ENCODE data around the gene TECTB.
A peak's percentile ranks its signal among the peaks of the same experiment; 100 is the strongest.

TECTB gene

DNA sequence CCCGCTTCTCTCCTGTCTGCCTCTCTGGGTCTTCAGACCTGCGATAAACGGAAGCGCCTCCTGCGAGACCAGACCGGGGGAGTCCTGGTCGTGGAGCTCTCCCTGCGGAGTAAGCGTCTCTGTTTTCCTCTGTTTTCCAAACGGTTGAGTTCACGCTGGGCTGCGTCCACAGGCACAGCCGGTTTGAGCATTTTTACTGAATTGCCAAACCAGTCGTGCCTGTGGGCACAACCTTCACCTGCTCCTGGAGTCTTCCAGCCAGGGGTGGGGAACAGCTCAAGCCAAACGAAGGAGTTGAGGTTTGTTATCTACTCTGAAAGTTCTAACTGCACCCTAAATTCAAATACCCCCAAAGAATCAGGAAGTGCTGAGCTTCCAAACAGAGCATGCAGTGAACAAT is 16.3 kb downstream of the TECTB start:
- H4K20me1 ChIP-seq: no peaks in the 10 kb centered on the region
- H3K27ac ChIP-seq: no peak overlapping the region
- H3K4me3 ChIP-seq: no peak overlapping the region
- no peak for TF ChIP-seq Cebpa-rat (IDR thresholded peaks at IDR 0.05)
- no peak overlapping the region for H3K4me2 ChIP-seq
- no peaks in the 10 kb centered on the region for H3K9me3 ChIP-seq
- H3K4me1 ChIP-seq: peaks cover 5% of the 10 kb centered on the region; the same call in 1 of the 2 replicates
- H3K36me3 ChIP-seq: no peaks in the 10 kb centered on the region
- no peak overlapping the region for H3K9ac ChIP-seq
- H3K27me3 ChIP-seq: no peaks in the 10 kb centered on the region

DNA sequence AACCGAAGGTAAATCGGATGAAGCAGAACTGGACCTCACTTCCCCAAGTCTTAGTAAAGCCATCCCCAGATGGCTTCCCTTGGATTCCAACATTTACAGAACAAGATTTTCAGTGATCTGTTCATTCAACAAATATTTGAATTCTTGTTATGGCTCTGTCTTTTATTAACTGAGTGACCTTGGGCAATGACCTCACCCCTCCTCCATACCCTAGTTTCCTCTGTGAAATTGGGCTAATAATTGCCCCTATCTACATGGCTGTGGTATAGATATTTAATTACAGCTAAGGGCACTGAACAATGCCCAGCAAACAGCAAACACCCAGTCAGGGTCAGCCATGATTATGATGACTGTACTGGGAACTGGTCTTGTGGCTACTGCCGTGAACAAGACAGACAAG is 19.1 kb downstream of the TECTB start:
- no peak for TF ChIP-seq Cebpa-rat (IDR thresholded peaks at IDR 0.05)
- Histone ChIP-seq H4K20me1 (no peaks in the 10 kb centered on the region), H3K4me3 (no peak overlapping the region), H3K9me3 (no peaks in the 10 kb centered on the region), H3K4me2 (no peak overlapping the region), H3K36me3 (no peaks in the 10 kb centered on the region), H3K27me3 (no peaks in the 10 kb centered on the region), H3K9ac (no peak overlapping the region), H3K4me1 (no peaks in the 10 kb centered on the region), H3K27ac (no peak overlapping the region)

DNA sequence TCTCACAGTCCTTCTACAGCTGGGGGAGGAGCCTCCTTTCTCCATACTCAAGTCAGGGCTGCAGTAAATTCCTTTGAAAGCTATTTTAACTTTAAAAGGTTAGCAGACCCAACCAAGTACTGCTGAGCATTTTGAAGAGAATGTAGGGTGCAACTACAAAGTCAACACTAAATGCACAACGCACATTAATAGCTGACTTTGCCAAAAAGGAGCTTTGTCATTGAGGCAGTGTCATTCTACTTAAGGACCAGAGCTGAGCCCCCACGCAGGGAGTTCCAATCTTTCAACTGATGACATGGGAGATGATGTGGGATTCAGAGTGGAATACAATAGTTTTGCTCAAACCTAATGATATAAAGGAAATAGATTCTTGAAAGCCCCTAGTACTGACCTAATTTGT is 20.3 kb downstream of the TECTB start:
- no peaks in the 10 kb centered on the region for H3K36me3 ChIP-seq
- no peaks in the 10 kb centered on the region for H3K27me3 ChIP-seq
- no peak overlapping the region for H3K9ac ChIP-seq
- no peak overlapping the region for H3K27ac ChIP-seq
- no peak overlapping the region for H3K4me3 ChIP-seq
- H3K4me1 ChIP-seq: peaks cover 7% of the 10 kb centered on the region
- H3K4me2 ChIP-seq: no peak overlapping the region
- no peaks in the 10 kb centered on the region for H4K20me1 ChIP-seq
- no peaks in the 10 kb centered on the region for H3K9me3 ChIP-seq
- TF ChIP-seq Cebpa-rat (IDR thresholded peaks at IDR 0.05): no peak

DNA sequence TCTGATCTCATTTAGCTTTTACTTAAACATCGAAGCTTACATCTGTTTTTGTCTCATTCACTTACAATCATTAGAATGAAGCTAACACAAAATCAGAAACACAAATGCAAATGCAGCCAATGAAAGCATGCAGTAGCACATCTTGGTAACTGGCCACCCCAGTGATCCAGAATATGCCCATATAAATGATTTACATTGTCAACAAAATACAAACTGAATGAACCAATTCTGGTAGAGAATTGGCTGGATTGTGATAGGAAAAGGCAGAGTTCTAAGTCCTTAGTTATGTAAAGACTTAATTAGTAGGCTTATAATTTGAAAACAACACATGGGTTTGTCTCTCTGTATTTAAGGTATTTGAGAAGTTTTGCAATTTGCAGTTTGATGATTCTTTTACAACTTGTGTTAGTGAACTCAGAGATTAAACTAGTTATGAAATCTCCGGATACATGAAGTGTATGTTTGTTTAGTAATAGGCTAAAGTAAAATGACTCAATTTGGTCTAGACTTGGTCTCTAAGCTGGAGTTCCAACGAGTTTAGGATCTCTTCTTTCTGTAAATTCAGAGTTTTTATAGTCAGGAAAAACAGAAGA is 21.2 kb downstream of the TECTB start:
- Histone ChIP-seq H4K20me1 (no peaks in the 10 kb centered on the region), H3K9me3 (no peaks in the 10 kb centered on the region), H3K27me3 (no peaks in the 10 kb centered on the region), H3K4me2 (no peak overlapping the region), H3K9ac (no peak overlapping the region), H3K27ac (no peak overlapping the region), H3K36me3 (no peaks in the 10 kb centered on the region), H3K4me3 (no peak overlapping the region), H3K4me1 (peaks cover 9% of the 10 kb centered on the region)
- TF ChIP-seq Cebpa-rat (IDR thresholded peaks at IDR 0.05): no peak

DNA sequence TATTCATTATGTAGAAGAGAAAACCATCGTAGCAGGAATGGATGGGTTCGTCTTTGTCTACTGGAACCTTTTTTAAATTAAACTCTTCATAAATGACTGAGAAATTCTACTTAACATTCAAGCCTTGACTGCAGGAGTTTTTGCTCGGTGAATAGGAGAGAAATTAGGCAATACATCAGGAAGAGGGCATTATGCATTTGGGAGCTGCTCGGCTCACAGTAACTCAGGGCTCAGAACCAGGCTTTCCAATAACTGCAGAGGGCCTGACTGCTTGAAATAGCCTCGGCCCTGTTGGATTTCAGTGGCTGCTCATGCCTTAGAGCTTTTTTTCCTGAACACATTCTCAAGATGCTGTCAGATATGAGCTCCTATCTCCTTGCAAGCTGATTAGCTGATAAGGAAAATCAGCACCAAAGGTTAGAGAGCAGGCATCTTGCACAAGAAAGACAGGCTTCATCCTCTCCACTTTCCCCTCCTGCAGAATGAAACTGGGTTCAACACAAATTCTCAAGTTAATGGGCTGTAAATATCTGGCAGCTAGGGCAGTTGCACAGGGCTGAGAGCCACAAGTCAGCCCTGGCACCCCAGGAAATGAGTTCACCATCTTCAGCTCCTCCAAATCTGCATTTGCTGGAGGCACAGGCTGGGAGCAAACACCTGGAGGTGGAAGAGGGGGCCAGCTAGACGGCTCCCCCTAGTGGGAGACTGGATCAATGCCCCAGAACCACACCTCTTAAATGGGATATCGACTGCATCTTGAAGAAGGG is 24.3 kb downstream of the TECTB start:
- H3K27ac ChIP-seq: no peak overlapping the region
- TF ChIP-seq Cebpa-rat (IDR thresholded peaks at IDR 0.05): no peak
- H3K4me3 ChIP-seq: no peak overlapping the region
- no peak overlapping the region for H3K4me2 ChIP-seq
- no peaks in the 10 kb centered on the region for H3K36me3 ChIP-seq
- H3K4me1 ChIP-seq: peaks cover 9% of the 10 kb centered on the region
- H3K27me3 ChIP-seq: no peaks in the 10 kb centered on the region
- H4K20me1 ChIP-seq: no peaks in the 10 kb centered on the region
- no peak overlapping the region for H3K9ac ChIP-seq
- no peaks in the 10 kb centered on the region for H3K9me3 ChIP-seq

DNA sequence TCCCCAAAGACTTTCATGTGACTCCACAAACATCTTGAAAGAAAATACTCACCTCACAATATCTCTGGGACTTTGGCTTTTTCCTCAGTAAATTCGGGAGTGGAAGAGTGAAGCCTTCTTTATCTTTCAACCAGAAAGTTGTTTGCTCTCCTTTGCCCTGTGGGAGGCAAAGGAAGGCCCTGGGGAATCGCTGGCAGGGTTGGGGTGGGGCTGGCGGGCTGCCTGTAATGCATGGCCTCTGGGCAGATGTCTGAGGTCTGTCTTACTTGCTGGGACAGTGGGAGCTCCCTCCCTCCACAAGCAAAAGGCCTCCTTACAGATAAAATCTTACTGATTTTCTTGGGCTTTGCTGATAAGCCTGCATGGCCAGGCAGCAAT is 24.9 kb downstream of the TECTB start:
- H3K4me1 ChIP-seq: peaks cover 9% of the 10 kb centered on the region

DNA sequence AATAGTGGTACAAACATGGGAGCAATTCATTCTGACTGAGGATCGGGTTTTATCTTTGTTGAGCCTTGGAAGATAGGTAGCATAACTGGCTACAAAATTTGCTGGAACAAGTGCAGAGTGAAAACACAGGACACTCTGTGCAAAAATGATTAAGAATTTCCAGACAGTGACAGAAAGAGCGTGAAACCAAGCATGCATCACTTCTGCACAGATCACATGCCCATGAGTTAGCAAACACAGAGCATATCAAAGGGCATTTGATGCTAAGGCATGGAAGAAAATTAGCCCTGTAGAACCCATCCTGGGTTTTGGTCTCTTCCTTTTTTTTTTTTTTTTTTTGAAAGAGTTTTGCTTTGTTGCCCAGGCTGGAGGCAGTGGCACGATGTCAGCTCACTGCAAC is 28.3 kb downstream of the TECTB start:
- Histone ChIP-seq H3K4me3 (no peak overlapping the region), H3K9ac (no peak overlapping the region), H3K36me3 (no peaks in the 10 kb centered on the region), H3K27me3 (no peaks in the 10 kb centered on the region), H4K20me1 (no peaks in the 10 kb centered on the region), H3K4me1 (peaks cover 9% of the 10 kb centered on the region), H3K9me3 (no peaks in the 10 kb centered on the region), H3K27ac (no peak overlapping the region), H3K4me2 (no peak overlapping the region)
- TF ChIP-seq Cebpa-rat (IDR thresholded peaks at IDR 0.05): no peak

More for the DNA sequence above, 24.9 kb downstream of the TECTB start:
- Histone ChIP-seq H3K27ac (no peak overlapping the region), H3K9ac (no peak overlapping the region), H3K27me3 (no peaks in the 10 kb centered on the region), H3K4me2 (peak overlapping the region; percentile 26; the same call in 1 of the 2 replicates), H3K36me3 (no peaks in the 10 kb centered on the region), H3K4me3 (no peak overlapping the region), H4K20me1 (no peaks in the 10 kb centered on the region), H3K9me3 (no peaks in the 10 kb centered on the region)
- TF ChIP-seq Cebpa-rat (IDR thresholded peaks at IDR 0.05): no peak

DNA sequence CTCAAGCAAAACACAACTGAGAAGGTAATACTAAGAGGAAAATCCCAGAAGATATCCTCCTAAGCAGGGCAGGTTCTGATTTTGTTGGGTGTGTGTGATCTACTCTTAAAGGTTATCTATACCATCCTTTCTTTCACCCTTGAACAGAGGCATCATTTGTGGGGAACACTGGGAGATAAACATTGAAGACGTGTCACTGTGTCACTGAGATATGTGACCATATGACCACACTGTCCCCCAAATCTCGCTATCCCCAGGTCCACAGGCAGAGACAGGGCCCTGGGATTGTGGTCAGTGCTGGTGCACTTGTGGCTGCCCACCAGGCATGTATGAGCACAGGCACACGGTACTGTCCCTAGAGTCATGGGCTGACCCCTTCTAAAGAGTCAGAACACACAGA is 30.0 kb downstream of the TECTB start:
- Histone ChIP-seq H3K27me3 (no peaks in the 10 kb centered on the region), H3K36me3 (no peaks in the 10 kb centered on the region), H3K9ac (no peak overlapping the region), H3K4me2 (no peak overlapping the region), H3K9me3 (no peaks in the 10 kb centered on the region), H3K4me1 (peaks cover 5% of the 10 kb centered on the region), H3K27ac (no peak overlapping the region), H4K20me1 (no peaks in the 10 kb centered on the region), H3K4me3 (no peak overlapping the region)
- TF ChIP-seq Cebpa-rat (IDR thresholded peaks at IDR 0.05): no peak

DNA sequence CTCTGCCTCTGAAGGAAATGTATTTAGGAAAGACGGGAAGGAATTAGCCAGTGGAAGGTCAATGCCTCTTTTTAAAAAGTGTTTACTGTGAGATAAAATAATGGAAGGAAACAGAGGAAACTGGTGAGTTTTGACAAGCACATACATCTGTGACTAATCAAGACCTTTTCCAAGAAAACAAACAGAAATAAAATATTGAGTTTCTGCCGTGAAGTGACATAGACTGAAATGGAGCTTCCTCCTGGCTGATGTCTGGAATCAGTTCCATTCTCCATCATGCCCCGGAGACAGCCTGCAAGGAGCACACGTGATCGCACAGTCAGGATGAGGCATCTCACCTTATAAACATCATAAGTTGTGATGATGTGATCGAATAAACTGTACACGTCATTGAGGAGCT is 30.7 kb downstream of the TECTB start:
- Histone ChIP-seq H3K27me3 (no peaks in the 10 kb centered on the region), H3K4me2 (no peak overlapping the region), H3K36me3 (no peaks in the 10 kb centered on the region), H3K4me1 (no peaks in the 10 kb centered on the region), H3K9me3 (no peaks in the 10 kb centered on the region), H3K27ac (no peak overlapping the region), H3K9ac (no peak overlapping the region), H4K20me1 (no peaks in the 10 kb centered on the region), H3K4me3 (no peak overlapping the region)
- TF ChIP-seq Cebpa-rat (IDR thresholded peaks at IDR 0.05): no peak

DNA sequence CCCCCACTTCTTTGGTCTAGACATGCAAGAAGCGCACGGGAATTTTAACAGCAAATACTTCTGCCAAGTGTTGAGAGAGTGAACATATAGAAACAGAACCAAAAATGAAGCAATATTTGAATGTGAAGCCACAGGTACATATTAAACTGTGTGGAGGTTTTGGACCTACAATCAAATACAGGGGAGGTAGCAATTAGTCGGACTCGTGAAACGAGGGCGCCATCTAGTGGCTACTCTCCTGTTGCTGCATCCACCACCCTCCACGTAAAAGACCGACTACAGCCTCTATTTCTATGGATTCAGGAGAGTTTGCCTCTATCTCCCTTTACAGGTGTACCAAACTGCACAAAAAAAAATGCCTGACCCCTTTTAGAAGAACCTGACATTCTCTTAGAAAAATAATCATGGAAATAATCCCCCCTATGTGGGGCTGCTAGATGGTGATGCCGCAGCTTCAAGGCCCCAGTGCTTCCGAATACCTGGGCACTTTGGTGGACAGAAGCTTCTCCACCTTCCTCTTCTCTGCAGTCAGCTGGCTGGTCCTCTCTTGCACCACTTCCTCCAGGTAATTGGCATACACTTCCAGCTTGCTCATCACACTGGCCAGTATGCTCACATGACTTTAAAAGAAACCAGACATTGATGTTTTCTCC is 31.7 kb downstream of the TECTB start:
- H4K20me1 ChIP-seq: no peaks in the 10 kb centered on the region
- H3K4me2 ChIP-seq: no peak overlapping the region
- H3K36me3 ChIP-seq: no peaks in the 10 kb centered on the region
- H3K9ac ChIP-seq: no peak overlapping the region
- TF ChIP-seq Cebpa-rat (IDR thresholded peaks at IDR 0.05): no peak
- H3K9me3 ChIP-seq: no peaks in the 10 kb centered on the region
- no peaks in the 10 kb centered on the region for H3K27me3 ChIP-seq
- no peak overlapping the region for H3K27ac ChIP-seq
- no peak overlapping the region for H3K4me3 ChIP-seq
- H3K4me1 ChIP-seq: no peaks in the 10 kb centered on the region
